Ovary (tissue), 3 donors: Measurements from ENCODE around the gene TET1.

Experiments used
- CTCF ChIP-seq, 3 donors: fragments of 450-650 bp in 2 of 3; fragments of 200-600 bp in 1 of 3; IDR thresholded peaks; one replicate each; pipeline versions ENCODE4 v1.5.1 to v1.8.0; 2016 to 2022; ENCODE audit warnings: antibody characterized with exemption in 3 of 3, mild to moderate bottlenecking in 1 of 3
- EP300 ChIP-seq: sonication (generic); formaldehyde crosslinking; IDR thresholded peaks from one replicate; pipeline ENCODE4 v1.6.1; 2017; ENCODE audit warnings: antibody characterized with exemption
- POLR2A ChIP-seq: fragments of 450-650 bp; IDR thresholded peaks from one replicate; pipeline ENCODE4 v1.6.1; 2017; ENCODE audit warnings: antibody characterized with exemption, mild to moderate bottlenecking, moderate library complexity
- donor health status: DM: no; HTN: no; CAD: no.

GRCh38 chr10:68574051-68574450, 13.9 kb downstream of the TET1 start:
- no peak for TF ChIP-seq CTCF (IDR thresholded peaks at IDR 0.05)
- TF ChIP-seq POLR2A = no peak
- no peak for TF ChIP-seq EP300
